ENCODE results near the gene SPG21. TPM values are rescaled to one million over a fixed set of nuclear protein-coding genes. Genes with fewer than 3 reads are reported as not detected.

SPG21 gene
- polyA plus RNA-seq, 1 donor, result 84.3 TPM

DNA sequence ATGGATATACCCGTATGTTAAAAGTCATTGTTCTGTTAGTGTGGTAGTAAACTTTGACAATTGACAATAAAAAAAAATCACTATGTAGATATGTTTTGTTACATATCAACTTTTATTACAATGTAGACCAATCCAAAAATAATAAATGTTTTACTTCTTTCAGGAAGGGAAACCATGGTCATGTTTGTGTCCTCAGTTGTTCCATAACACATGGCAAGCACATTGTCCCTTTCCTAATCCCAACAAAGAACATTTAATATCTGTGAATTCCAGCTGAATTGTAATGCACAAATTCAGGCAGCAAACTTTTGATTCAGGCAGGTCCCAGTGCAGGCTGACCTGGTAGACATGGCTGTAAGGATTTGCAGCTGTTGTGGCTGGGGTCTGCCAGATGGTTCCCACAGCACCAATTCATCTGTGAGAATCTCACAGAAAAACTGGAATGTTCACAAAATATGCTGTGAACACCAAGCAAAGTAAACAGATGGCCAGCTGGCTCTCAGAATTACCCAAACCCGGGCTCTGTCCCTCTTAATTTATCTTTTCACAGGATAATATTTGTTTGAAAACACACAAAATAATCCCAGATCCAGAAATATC is 1.9 kb upstream of the SPG21 start:
- DNase-seq (ENCODE audit: low read depth), result peak; percentile 69

DNA sequence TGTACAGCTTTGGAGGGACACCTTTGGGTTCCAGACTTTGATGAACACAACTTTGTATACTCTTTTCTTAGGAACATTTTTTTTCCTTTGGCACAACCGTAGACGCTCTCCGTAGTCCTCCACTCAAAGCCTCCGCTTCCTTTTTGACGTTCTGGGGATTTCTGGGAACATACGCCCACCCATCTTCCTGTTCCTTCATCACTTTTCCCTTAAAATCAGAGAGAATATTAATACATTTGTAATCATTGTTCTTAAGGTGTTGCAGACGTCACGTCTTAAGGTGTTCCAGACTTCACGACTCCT is 405 bp upstream of the SPG21 start:
- no peak for DNase-seq (ENCODE audit: low read depth)

DNA sequence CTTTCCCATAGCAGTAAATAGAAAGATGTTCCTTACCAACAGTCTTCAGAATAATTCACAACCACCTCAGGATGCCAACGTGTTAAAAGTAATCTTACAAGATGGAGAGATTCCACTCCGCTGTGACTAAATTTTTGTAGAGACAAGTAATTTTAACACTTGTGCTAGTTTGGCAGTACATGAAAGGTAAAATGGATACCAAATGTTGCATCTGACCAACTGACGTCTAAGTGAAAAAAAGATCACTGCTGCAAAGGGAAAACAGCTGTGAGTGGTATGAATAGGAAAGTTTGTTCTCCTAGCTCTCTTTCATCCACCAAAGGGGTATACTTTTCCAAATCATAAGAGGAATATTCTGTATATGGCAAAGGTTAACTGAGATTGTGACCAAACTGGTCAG is 2.6 kb downstream of the SPG21 start:
- no peak for DNase-seq (ENCODE audit: low read depth)

DNA sequence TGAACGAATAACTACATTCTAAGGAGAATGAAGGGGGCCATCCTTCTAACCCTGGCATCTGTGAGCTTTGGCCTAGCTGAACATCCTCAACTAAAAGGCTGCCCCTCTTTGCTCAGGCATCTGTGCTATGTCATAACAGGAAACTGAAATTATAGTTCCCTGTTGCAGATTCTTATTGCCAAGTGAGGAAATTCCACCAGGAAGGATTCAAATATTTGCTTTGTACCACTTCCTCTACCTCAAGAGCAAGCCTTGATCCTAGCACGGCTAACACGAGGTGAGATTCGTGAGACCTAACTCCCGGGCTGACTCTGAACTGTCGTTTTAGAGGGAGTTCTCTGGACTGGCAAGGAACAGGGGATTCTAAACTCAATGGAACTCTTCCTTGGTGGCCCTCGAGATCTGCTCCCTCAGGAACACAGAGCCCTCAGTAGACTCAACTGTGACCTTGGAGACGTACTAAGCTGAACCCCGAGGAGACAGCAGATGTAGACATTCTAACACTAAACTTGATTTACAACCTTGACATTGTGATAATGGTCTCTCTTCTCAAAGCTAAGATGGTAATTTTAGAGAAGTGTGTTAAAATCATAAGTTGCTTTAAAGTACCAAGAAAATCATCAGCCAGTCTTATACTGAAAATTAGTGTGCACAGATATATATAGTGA is 4.2 kb downstream of the SPG21 start:
- no peak for DNase-seq (ENCODE audit: low read depth)

DNA sequence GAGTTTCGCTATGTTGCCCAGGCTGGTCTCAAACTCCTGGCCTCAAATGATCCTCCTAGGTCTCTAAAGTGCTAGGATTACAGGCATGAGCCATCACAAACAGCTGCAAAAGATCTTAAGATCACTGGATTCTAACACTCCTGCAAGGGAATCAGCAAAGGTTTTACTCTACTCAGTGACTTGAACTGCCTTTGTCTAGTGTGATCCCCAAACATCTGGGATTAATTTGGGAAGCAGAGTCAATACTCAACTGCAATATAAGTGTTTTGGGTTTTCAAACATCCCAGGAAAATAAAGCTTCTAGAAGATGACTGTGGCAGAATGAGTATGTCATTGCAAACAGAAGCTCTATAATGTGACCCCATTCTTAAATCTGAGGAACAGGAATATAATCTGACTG is 7.2 kb downstream of the SPG21 start:
- no peak for DNase-seq (ENCODE audit: low read depth)

DNA sequence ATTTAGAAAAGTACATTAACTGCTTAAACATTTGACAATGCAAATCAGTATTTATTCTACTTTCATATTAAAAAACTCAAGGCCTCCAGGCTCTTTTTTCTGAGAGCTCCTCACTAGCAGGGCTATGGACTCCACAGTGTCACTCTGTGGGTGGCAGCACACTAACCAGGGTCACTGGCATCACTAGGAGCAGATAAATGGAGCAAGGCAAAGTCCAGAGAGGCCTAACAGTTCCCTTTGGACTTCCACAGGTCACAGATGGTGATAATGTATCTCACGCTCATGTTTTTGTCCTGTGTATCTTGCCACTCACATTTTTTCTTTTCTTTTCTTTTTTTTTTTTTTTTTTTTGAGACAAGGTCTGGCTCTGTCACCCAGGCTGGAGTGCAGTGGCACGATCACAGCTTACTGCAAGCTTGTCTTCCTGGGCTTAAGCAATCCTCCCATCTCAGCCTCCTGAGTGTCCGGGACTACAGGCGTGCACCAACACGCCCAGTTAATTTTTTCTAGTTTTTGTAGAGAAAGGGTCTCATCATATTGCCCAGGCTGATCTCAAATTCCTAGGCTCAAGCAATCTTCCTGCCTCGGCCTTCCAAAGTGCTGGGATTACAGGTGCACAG is 7.8 kb downstream of the SPG21 start:
- DNase-seq (ENCODE audit: low read depth), result no peak

DNA sequence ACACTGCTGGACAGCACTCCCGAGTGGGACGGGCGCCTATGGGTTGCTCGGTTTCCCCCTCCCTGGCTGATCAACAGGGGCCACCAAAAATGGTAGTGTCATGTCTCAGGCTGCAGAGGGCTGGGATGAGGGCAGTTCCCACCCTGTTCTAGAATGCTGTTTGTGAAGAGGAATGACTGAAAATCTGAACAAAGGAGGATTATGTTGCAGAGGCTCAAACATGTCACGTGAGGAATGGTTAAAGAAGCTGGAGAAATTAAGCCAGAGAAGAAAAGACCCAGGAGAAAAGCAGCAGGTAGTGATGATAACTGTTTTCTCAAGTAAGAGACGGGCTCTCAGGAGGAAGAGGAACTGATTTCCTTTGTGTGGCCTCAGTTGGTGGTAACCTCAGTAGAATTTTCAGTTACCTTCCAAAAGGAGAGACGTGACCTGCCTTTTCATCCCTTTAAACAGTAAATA is 10.4 kb downstream of the SPG21 start:
- DNase-seq (ENCODE audit: low read depth), result no peak

DNA sequence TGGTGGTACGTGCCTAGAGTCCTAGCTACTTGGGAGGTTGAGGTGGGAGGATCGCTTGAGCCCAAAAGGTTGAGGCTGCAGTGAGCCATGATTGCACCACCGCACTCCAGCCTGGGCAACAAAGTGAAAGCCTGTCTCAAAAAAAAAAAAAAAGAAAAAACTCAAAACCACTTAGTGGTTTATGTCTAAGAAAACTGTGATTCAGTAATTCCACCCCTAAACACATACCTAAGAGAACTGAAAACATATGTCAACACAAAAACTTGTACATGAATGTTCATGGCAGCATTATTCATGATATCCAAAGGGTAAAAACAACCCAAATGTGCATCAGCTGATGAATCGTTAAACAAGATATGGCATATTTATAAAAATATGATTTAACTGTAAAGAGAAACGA is 14.3 kb downstream of the SPG21 start:
- DNase-seq (ENCODE audit: low read depth), result no peak

DNA sequence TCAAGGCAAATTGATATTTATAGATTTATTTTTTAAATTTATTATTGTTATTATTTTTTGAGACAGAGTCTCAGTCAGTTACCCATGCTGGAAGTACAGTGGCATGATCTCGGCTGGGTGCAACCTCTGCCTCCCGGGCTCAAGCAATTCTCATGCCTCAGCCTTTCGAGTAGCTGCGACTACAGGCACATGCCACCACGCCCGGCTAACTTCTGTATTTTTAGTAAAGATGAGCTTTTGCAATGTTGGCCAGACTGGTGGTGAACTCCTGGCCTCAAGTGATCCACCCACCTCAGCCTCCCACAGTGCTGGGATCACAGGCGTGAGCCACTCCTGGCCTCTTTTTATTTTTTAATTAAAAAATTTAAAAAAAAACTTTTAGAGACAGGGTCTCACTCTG is 19.0 kb downstream of the SPG21 start:
- DNase-seq (ENCODE audit: low read depth), result no peak

DNA sequence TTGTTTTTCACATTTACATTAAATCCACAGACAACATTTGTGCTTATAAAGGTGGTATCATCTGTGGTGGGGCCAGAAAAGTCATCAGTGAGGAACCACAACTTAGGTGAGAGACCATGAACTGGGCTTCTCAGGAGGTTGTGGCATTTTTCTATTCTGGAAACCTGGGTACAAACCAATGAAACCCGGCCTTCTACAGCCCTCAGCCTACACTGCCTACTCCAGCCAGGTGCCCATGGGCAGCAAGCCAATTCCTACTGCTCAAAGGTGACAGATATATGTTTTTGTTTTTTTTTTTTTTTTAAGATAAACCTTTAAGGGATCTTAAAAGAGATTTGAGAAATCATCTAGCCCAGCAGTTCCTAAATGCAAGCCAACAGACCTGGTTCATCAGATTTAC is 20.3 kb downstream of the SPG21 start:
- no peak for DNase-seq (ENCODE audit: low read depth)

DNA sequence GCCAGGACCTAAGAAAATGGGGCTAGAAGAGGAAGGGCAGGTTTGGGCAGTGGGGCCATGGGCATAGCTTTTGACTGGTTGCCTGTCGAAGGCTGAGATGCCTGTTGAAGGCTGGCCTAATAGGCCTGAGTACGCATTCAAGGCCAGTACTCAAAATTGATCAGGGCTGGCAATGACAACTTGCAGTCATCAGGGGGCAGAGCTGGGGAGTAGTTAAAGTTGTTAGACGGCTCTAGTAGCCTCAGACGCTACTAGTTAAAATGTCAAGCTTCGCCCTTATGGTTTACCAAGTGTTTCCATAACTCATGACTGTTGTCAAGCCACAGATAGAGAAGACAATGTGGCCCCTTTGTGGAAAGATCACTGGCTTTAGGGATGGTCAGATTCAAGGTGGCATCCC is 28.7 kb downstream of the SPG21 start:
- DNase-seq (ENCODE audit: low read depth), result no peak

DNA sequence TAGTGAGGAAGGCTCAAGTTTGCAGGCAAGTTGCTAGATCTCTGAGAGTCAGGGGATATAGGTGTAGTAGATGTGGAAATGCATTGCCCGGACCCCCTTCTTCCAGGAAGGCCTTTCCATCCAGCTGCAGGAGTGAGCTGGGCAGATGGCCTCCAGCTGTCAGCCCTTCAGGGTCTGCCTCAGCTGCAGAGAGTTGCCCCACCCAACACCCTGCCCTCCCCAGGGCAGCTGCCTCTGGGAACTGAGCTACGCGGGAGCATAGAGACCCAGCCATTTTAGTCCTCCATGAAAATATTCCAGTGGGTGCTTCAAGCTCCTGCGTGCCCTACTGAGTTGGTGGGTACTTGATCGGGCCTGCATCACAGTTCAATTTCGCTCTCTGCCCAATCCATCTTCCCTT is 29.6 kb downstream of the SPG21 start:
- no peak for DNase-seq (ENCODE audit: low read depth)

DNA sequence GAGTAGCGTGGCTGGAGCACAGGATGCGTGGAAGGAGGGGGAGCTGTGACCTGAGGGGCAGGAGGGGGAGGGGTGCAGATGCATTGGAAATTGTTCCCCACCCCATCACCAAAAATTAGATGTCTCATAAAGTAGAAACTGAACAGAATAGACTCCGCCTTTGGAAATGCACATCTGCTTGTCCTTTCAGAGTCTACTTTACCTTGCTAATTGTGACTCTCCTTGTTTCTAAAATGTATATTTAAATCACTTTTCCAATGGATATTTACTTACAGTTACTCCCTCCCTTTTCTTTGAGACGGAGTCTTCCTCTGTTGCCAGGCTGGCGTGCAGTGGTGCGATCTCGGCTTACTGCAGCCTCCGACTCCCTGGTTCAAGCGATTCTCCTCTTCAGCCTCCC is 30.6 kb downstream of the SPG21 start:
- no peak for DNase-seq (ENCODE audit: low read depth)

DNA sequence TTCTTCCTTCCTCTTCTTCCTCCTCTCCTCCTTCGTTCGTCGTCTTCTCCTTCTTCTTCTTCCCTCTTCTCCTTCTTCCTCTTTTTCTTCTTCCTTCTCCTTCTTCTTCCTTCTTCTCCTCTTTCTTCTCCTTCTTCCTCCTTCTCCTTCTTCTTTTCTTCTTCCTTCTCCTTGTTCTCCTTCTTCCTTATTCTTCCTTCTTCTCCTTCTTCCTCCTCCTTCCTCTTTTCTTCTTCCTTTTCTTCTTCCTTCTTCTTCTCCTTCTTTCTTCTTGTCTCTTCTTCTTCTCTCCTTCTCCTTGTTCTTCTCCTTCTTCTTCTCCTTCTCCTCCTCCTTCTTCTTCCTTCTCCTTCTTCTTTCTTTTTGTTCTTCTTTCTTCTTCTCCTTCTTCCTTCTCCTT is 35.3 kb downstream of the SPG21 start:
- no peak for DNase-seq (ENCODE audit: low read depth)

DNA sequence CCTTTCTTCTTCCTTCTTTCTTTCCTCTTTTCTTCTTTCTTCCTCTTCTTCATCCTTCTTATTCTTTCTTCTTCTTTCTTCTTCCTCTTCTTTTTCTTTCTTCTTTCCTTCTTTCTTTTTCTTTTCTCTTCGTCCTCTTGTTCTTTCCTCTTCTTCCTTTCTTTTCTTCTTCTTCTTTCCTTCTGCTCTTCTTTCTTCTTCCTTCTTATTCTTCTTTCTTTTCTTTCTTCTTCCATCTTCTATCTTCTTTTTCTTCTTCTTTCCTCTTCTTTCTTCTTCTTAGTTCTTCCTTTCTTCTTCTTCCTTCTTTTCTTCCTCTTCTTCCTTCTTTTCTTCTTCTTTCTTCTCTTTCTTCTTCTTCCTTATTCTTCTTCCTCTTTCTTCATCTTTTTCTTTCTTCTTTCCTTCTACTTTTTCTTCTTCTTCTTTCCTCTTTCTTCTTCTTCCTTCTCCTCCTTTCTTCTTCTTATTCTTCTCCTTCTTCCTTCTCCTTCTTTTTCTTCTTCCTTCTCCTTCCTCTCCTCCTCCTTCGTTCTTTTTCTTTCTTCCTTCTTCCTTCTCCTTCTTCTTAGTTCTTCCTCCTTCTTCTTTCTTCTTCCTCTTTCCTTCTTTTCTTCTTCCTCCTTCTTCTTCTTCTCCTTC is 37.8 kb downstream of the SPG21 start:
- no peak for DNase-seq (ENCODE audit: low read depth)

DNA sequence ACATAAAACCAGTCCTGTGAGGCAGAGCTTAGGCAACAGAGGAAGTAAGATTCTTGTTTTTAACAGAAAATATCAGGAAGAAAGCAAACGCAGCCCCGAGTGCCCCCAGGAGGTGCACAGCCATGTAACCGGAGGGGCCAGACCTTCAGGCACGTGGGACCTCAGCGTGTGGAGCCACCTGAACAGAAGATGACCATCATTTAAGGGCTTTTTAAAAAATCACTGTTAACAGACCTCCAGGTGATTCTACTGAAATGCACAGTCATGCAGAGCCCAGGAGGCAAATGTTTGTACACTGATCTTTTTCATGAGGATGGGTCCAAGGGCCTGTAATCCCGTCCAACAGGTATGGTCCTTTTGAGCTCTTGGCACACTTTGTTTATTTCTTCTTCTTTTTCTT is 38.8 kb downstream of the SPG21 start:
- no peak for DNase-seq (ENCODE audit: low read depth)

DNA sequence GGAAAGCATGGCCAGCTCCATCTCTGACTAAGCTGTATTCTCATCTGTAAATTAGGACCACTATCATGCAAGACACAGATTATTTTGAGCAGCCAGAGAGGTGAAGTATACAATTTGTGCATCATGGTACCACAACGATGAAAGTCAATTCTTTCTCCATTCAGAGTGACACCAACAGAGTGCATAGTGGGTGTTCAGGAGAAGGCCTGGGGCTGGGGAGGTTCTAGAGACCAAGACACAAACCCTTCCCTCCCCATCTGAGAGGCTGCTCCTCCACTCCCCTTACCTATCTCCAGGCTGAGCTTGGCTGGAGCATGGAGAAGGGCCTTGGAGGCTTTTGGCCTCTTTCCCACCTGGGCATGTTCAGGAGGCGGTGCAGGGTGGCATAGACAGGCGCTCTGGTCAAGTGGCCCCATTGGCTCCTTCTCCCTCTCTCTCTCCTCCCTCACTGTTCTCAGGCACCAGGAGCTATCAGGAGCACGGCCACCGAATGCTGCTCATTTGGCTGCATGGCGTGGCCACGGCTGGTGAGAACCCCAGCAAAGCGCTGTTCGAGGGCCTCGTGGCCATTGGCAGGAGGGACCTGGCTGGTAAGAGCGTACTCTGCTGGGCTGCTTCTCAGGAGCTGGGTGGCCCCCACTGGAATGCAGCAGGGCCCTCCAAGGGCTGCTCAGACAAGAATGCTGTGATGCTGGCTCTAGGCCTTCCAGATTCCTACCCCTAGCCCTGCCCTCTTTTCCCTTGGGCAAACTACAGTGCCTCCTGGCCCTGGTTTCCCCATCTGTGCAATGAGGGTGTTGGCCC is 40.1 kb downstream of the SPG21 start:
- no peak for DNase-seq (ENCODE audit: low read depth)

DNA sequence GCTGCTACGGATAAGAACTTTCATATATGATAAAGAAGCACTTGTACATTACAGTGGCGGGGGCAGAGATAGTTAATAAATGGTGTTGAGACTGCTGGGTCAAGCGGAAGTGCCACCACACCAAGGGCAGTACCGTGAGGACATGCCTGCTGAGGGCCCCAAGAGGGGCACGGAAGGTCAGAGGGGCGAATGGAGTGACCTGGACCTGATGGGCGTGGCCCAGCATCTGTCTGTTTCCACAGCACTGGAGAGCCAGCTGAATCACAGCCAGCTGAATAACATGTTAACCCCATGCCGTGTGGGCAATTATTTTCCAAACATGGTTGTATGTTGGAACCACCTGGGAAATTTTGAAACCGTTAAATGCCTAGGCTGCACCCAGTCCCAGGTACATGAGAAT is 40.8 kb downstream of the SPG21 start:
- no peak for DNase-seq (ENCODE audit: low read depth)

DNA sequence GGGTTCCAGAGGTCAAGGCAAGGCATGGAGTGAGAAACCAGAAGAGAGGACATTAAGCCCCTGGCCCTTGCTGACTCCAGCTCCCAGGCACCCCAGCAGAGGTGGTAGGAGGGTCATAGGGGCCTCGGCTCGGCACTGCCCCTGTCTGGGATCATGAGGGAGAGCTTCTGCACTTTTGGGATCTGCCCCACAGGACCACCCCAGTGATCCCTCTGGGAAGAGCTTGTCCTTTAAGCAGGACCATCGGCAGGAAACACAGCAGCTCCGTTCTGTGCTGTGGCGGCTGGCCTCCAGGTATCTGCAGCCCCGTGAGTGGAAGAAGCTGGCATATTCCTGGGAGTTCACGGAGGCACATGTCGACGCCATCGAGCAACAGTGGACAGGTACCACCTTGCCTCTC is 42.5 kb downstream of the SPG21 start:
- no peak for DNase-seq (ENCODE audit: low read depth)

DNA sequence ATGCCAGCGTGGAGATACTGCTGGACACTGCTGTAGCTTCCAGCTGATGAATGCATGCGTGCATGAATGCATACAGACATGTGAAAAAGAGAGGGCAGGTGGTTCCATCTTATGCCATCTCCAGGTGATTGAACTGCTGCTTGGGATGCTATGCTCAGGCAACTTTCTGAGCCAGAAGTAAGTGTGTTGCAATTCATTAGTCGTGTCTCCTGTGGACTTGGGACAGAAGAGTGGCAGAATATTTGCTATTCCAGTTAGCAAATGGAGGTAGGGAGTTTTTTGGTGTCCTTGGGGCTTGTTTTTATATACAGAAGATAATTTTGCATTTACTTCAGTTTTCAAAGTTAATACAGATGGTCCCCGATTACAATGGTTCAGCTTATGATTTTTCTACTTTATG is 44.8 kb downstream of the SPG21 start:
- no peak for DNase-seq (ENCODE audit: low read depth)

DNA sequence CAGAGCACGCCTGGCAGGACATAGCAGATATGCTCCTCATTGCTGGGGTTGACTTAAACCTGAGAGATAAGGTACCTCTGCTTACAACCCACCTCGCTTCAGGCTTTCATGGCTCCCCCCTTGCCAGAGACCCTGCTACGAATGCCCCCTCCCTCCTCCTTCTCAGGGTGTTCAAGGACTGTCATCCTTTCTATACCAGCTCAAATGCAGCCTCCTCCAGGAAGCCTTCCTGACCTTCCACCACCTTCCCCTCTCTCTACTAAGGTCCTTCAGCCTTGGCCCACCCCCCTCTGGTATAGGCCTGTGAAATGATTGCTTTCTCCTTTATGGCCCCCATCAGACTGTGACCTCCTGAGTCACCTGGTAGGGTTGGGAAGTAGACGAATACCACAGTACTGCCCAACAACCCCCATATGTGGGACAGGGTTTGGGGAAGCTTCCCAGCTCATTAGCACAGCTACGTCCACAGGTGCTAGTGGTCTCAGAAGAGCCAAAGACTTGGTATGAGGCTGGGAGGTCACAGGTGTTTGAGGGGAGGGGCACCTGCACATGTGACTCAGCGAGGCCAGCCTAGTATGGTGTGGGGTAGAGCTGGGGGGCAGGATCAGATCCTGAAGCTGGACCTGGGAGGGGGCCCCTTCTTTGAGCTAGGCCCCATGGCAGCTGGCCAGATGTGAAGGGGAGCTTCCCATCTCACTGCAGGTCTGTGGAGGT is 46.0 kb downstream of the SPG21 start:
- DNase-seq (ENCODE audit: low read depth), result no peak

DNA sequence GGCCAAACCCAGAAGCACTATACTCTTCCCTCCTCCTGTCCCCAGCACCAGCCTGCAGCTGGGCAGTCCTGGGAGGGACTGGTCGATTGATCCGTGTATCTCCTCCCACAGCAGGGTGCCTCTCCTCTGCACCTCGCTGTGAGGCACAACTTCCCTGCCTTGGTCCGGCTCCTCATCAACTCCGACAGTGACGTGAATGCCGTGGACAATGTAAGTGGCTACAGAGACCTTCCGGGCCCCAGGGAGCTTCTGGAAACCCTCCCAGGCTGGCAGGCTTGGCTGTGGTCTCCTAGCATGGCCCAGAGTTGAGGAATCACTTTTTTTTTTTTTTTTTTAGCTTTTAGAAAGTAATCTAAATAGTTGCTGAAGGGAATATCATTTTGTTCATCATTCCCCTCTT is 47.4 kb downstream of the SPG21 start:
- DNase-seq (ENCODE audit: low read depth), result no peak

Data from forelimb muscle (tissue), 1 donor.